8988T (cell line): ENCODE measurements around the gene P4HB.

Source experiments
- DNase-seq: peaks from one replicate; pipeline ENCODE4 v3.0.0; 2011

Gene P4HB

GRCh38 chr17:81859906-81860755 is at the start of gene P4HB:
Gene P4HB, minus strand, starts transcription at chr17:81860535. Its CDS starts 64 bp downstream, at chr17:81860471.
- no peak for DNase-seq

GRCh38 chr17:81909231-81909630 is 48.9 kb upstream of the P4HB start:
- no peak for DNase-seq

GRCh38 chr17:81908793-81909192 is 48.5 kb upstream of the P4HB start:
- no peak for DNase-seq

GRCh38 chr17:81907219-81908145 is 47.1 kb upstream of the P4HB start:
- no peak for DNase-seq

GRCh38 chr17:81906476-81907218 is 46.3 kb upstream of the P4HB start:
- DNase-seq = peak; percentile 82

- no peak for DNase-seq
These were observed 45.7 kb upstream of the P4HB start for GRCh38 chr17:81905993-81906392.

- DNase-seq = no peak
These were observed 45.1 kb upstream of the P4HB start for GRCh38 chr17:81905424-81905875.

GRCh38 chr17:81904600-81905423 is 44.5 kb upstream of the P4HB start:
- no peak for DNase-seq

- no peak for DNase-seq
These were observed 43.7 kb upstream of the P4HB start for GRCh38 chr17:81903896-81904599.

GRCh38 chr17:81903415-81903831 is 43.1 kb upstream of the P4HB start:
- DNase-seq = no peak

GRCh38 chr17:81902653-81903414 is 42.5 kb upstream of the P4HB start:
- DNase-seq = no peak

- no peak for DNase-seq
These were observed 41.8 kb upstream of the P4HB start, which contains the start of gene NPB for GRCh38 chr17:81902023-81902652. Gene NPB, plus strand, starts transcription at chr17:81902238. Its CDS starts 40 bp downstream, at chr17:81902278.

GRCh38 chr17:81901167-81902022 is 41.1 kb upstream of the P4HB start:
- DNase-seq = no peak

- DNase-seq = no peak
These were observed 40.0 kb upstream of the P4HB start for GRCh38 chr17:81900181-81900820.

- no peak for DNase-seq
These were observed 39.3 kb upstream of the P4HB start for GRCh38 chr17:81899514-81900166.

- no peak for DNase-seq
These were observed 38.5 kb upstream of the P4HB start for GRCh38 chr17:81898885-81899284.

GRCh38 chr17:81898029-81898866 is 37.9 kb upstream of the P4HB start:
- no peak for DNase-seq
